Left ventricle myocardium superior (tissue), 1 donor: ENCODE results near the gene VPS72. TPM values are rescaled to one million over a fixed set of nuclear protein-coding genes. Genes with fewer than 3 reads are reported as not detected.
"Not testable (repeated sequence)": the region's sequence is repeated elsewhere in the genome, so short reads cannot be mapped to it uniquely, and the experiment has no call there.

ENCODE experiments used
- ATAC-seq: fragments of 200-7000 bp; cut with Tn5 transposase; one replicate; pipeline ENCODE4 v1.9.1; 2020; ENCODE audit warnings: mild to moderate bottlenecking, moderate library complexity
- DNase-seq: peaks from one replicate; pipeline ENCODE4 v3.0.0-alpha.2; 2020
- intact Hi-C: fragments of 100-400 bp; cut with micrococcal nuclease; formaldehyde crosslinking; loops from one replicate; pipeline ENCODE4 v1.11.0; 2022
- long read RNA-seq: library from polyadenylated mRNA; unstranded; transcript quantifications from one replicate; pipeline ENCODE4 v2.0.0, GENCODE V29; 2021
- total RNA-seq: library from RNA; stranded (reverse); fragmentation: NEBNext Ultra II Directional; extraction: Animal tissue kit (Norgen Biotek cat#: 25700); gene quantifications from one replicate; pipeline ENCODE4 v1.2.1, GENCODE V29; 2021
- donor health status: DM: no; HTN: yes; CAD: no; lungs with severe emphysema.

Gene VPS72
- total RNA-seq = 40.5 TPM
- long read RNA-seq, transcript VPS72-202 (6 exons, 1,527 nt) = major isoform, 31 of 35 reads
- long read RNA-seq, partial matches to known transcripts = 2 of 35 reads
- long read RNA-seq, other reads (novel, unspliced or antisense) = 2 of 35 reads

GRCh38 chr1:151189637-151190445 is at the start of gene VPS72:
TSS of gene VPS72 (minus strand) at chr1:151190197. CDS start at chr1:151190121, 76 bp downstream.
- DNase-seq (peak; percentile 86), ATAC-seq (peak; percentile 97)
- intact Hi-C loops = loop anchor here (5.0 kb wide), 1 partner anchor 62 kb away; the partner anchor contains the start of gene PSMD4

GRCh38 chr1:151238467-151238739 is 48.4 kb upstream of the VPS72 start:
- DNase-seq (no peak), ATAC-seq (no peak)
- intact Hi-C loops = no loop called here

DNA sequence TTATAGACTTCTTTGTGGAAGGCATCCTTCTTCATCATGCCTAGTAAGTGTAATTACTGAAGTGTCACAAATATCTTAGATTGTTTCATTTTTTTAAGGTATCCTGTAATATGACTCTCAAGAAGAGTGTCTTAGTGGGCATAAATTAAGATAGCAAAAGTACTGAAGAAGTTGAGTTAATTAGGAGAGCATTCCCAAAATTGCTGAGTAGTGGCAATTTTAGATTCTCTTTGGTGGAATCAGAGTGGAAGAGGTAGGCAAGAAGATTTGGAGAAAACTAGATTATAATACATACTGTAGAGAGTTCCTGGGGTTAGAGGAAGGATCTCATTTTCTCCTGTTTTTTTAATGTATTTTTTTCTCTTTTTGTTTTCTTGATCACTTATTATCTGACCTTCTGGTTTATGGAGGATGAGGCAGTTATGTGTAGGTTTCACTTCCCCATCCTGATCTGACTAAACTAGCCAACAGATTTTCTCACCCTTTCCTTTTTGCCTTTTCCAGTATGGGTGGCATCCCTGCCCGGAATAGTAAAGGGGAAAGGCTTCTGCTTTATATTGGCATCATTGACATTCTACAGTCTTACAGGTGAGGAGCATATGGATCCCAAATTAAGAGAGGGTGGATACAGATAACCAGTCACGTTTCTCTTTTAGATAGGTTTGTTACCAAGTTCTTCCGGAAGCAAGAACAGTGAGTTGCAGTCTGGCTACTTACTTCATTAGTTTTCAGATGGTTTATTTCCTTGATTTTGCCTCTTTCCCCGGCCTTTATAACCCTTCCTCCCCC is 47.9 kb upstream of the VPS72 start:
- ATAC-seq = no peak
- DNase-seq = no peak
- intact Hi-C loops = no loop called here

DNA sequence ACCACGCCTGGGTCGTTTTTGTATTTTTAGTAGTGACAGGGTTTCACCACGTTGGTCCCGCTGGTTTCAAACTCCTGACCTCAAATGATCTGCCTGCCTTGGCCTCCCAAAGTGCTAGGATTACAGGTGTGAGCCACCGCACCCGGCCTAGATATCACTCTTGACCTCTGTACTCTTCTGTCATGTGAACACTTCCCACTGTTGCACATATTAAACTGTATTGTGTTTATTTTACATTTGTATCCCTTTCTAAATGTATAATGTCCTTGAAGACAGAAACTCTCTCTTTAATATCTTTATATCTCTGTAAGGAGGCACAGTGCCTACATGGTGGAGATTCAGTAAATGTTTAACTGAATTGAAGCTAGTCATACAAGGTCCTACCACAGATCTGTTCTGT is 45.2 kb upstream of the VPS72 start:
- intact Hi-C loops = no loop called here
- DNase-seq (no peak), ATAC-seq (no peak)

GRCh38 chr1:151222130-151222529 is 32.1 kb upstream of the VPS72 start:
- ATAC-seq = peak; percentile 75
- DNase-seq = no peak
- intact Hi-C loops = no loop called here

DNA sequence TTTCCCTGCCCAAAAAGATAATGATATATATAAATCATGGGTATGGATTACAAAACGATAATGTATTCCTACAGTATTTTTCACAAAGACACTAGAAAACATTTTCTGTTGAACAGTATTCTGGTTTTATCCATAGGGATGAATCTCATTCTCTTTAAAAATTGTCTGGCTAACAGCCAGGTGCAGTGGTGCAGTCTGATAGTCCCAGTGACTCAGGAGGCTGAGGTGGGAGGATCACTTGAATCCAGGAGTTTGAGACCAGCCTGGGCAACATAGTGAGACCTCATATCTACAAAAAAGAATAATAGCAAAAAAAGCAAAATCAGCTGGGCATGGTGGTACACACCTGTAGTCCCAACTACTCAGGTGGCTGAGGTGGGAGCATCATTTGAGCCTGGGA is 31.6 kb upstream of the VPS72 start:
- ATAC-seq = no peak
- no peak for DNase-seq
- intact Hi-C loops = no loop called here

DNA sequence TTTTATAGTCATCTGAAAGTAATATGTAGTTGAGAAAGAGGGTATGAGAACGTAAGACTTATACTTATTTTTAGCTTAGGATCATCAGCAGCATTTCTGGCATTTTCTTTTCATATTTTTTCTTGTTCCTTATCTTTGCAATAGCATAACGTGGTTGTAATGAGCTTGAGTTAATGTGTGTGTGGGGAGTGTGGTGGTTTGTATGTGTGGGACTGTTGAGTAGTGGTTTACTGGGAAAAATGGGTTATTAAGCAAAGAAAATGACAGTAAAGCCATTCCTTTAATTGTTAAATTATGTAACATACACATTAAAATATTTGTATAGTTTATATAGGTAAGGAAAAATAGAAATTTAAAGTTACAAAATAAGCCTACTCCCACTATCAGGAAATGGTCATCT is 23.6 kb upstream of the VPS72 start:
- DNase-seq = no peak
- intact Hi-C loops = no loop called here
- ATAC-seq = no peak

DNA sequence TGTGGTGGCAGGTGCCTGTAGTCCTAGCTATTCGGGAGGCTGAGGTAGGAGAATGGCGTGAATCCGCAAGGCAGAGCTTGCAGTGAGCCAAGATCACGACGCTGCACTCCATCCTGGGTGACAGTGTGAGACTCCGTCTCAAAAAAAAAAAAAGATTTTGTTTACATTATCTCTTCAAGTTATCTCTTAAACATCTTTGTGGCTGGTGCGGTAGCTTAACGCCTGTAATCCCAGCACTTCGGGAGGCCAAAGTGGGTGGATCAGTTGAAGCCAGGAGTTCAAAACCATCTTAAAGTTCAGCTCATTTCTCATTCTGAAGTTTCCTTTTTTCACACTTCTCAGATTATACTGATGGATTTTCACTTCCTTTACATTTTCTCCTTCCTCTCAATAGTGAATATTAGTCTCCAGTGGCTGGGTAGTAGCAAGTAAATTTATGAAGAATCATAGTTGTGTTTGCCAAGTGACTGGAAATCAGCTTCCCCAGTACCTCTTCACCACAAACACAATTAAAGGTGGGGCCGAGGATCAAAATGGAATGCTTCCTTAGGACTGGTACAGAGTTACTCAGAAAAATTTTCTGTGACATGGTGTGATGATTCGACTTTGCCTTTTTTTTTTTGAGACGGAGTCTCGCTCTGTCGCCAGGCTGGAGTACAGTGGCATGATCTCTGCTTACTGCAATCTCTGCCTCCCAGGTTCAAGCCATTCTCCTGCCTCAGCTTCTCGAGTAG is 22.1 kb upstream of the VPS72 start:
- intact Hi-C loops = no loop called here

GRCh38 chr1:151210830-151211229 is 20.8 kb upstream of the VPS72 start:
- ATAC-seq (no peak), DNase-seq (no peak)
- intact Hi-C loops = no loop called here

More for the DNA sequence above, 22.1 kb upstream of the VPS72 start:
- DNase-seq (no peak), ATAC-seq (no peak)

- DNase-seq, intact Hi-C loops, ATAC-seq: not testable (repeated sequence)
Observed at GRCh38 chr1:151205381-151205965, 15.5 kb upstream of the VPS72 start.

- no peak for DNase-seq
- ATAC-seq = no peak
- intact Hi-C loops = no loop called here
Observed at GRCh38 chr1:151199873-151200581, 10.0 kb upstream of the VPS72 start.

- ATAC-seq = peak; percentile 96
- peak; percentile 100 for DNase-seq
- intact Hi-C loops = no loop called here
Observed at GRCh38 chr1:151198254-151199127, 8.5 kb upstream of the VPS72 start, which contains the start of gene PIP5K1A. TSS of gene PIP5K1A (plus strand) at chr1:151198552. CDS start at chr1:151198997, 445 bp downstream.

- no peak for DNase-seq
- intact Hi-C loops = no loop called here
- ATAC-seq = no peak
Observed at GRCh38 chr1:151197863-151198253, 7.9 kb upstream of the VPS72 start.

DNA sequence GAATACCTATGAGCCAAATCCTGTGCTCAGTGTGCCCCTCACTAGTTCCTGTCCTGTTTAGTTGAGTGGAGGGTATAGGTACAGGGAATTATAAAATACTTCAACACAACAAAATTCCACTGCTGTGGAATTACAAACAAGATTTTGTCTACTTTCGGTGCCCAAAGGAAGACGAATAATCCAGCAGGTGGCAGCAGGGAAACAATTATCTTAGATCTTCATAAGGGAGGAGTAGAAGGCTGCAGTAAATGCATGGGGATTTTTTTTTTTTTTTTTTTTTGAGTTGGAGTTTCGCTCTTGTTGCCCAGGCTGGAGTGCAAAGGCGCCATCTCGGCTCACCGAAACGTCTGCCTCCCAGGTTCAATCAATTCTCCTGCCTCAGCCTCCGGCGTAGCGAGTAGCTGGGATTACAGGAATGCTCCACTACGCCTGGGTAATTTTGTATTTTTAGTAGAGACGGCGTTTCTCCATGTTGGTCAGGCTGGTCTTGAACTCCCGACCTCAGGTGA is 6.3 kb upstream of the VPS72 start:
- ATAC-seq = peak; percentile 34
- intact Hi-C loops = no loop called here

GRCh38 chr1:151194894-151195594 is 5.0 kb upstream of the VPS72 start:
- ATAC-seq, DNase-seq: not testable (repeated sequence)
- intact Hi-C loops = loop anchor here (5.0 kb wide), 1 partner anchor 57 kb away; the partner anchor contains the start of gene PSMD4

More for the DNA sequence above, 6.3 kb upstream of the VPS72 start:
- no peak for DNase-seq

GRCh38 chr1:151193856-151194255 is 3.9 kb upstream of the VPS72 start:
- intact Hi-C loops = loop anchor here (5.0 kb wide), 1 partner anchor 58 kb away; the partner anchor contains the start of gene PSMD4
- ATAC-seq (no peak), DNase-seq (no peak)

- intact Hi-C loops = loop anchor here (5.0 kb wide), 1 partner anchor 59 kb away; the partner anchor contains the start of gene PSMD4
- DNase-seq (no peak), ATAC-seq (no peak)
Observed at GRCh38 chr1:151193304-151193703, 3.3 kb upstream of the VPS72 start.
